Measurements from ENCODE around the gene NR2F2.
A peak's percentile ranks its signal among the peaks of the same experiment; 100 is the strongest.

The NR2F2 gene

GRCh38 chr15:96343113-96344059, 12.9 kb downstream of the NR2F2 start:
- DNase-seq (ENCODE audit: low spot score): no peak

DNA sequence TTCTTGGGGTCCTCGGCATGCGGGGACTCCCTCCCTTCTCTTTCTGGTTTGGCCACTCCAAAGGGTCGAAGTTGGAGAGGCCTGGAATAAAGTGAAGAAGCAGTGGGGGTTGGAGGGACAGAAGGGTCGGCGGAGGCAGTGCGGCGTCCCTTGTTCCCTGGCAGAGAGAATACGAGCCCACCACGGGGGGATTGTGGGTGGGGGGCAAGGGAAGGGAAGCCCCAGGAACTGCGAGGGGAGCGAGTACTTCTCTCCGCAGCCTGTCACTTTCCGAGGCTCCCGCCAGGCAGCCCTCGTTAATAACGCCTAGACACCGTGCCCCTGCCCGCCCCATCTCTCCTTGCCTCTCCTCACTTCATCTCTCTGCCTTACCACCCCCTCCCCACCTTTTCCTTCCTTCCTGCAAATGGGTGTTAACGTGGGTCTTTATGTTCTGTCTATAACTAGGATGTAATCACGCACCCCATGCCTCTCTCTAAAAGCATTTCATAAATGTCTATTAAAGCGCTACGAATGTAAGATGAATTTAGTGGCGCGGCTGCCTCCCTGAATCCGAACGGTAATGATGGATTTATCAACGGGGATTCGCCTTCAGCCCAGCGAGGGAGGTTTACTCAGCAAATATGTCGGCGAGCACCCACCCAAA, 13.7 kb downstream of the NR2F2 start:
- DNase-seq (ENCODE audit: low spot score): no peak

- no peak for DNase-seq (ENCODE audit: low spot score)
These were observed 14.4 kb downstream of the NR2F2 start for GRCh38 chr15:96344706-96345559.

DNA sequence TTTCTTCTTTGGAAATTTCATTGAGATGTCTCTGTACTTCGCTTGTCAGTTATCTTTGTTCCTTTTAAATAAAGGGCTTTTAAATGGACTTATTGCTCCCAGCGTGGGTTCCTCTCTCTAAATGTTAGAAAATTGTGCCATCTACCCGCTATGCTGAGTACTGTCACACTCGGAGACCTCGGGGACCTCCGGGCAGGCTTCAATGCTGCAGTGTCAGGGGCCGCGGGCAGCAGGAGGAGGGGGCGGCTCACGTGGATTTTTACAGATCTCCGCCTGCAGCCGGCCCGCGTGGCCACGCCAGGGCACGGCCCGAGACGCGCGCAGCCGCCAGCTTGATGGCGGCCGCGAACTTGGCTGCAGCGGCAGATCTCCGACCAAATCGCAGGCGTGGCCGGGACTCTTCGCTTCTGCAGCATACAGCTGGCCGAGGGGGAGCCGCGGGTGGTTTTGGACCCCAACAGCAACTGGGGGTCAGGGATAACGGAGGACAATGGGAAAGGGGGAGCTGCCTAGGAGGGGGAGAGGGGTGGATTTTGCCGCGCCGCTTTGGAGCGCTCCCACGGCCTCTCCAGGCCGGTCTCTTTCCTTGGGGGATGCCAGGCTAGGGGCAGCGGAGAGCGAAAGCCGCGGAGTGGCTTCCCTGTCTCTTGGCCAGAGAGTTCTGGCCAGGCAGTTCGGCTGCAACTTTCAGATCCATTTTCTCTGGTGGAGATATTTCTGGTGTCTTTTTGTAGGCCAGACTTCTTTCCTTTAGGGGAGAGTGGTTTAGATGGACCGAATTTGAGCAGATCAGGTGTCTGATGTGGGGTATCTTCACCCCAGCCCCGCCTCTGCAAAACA, 15.3 kb downstream of the NR2F2 start:
- DNase-seq (ENCODE audit: low spot score): peak; percentile 96

GRCh38 chr15:96346409-96346970, 16.0 kb downstream of the NR2F2 start:
- DNase-seq (ENCODE audit: low spot score): no peak

GRCh38 chr15:96347181-96348111, 16.9 kb downstream of the NR2F2 start:
- DNase-seq (ENCODE audit: low spot score): no peak

- no peak for DNase-seq (ENCODE audit: low spot score)
These were observed 17.9 kb downstream of the NR2F2 start for GRCh38 chr15:96348112-96349027.

DNA sequence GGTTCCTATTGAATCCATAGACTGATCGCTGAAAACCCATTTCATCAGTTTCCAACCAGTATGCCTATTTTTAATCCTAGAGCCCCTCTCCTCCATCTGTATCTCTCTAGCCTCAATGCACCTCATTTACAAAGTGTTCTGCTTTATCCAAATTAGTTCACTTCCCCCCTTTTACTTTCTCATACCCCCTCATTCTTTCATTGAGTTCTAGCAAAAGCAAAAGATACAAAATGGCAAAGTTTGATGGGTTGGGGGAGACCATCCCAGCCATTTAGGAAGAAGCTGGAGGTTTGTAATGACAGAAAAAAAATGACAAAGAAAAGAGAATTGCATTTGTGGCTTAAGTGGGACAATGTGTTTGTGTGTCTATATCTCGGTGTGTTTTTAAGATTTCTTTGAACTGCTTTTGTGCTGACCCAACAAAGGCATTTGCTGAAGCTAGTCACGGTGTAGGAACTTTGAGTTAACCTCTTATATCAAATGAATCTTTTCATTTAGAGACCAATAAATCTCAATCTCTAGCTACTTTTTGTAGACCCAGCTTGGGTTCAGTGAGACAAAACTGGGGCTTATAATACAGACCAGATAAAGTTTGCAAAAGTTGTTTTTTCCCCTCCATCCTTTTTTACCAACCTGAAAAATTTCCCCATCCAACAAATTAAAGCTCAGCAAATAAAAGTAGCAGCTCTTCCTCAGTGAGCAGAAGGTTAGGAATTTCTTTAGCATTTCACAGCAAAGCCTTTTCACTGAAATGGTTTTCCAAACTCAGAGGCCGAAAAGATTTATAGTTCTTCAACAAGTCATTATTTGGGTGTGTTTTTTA, 18.7 kb downstream of the NR2F2 start:
- no peak for DNase-seq (ENCODE audit: low spot score)

- DNase-seq (ENCODE audit: low spot score): no peak
These were observed 19.6 kb downstream of the NR2F2 start for GRCh38 chr15:96349857-96350720.

GRCh38 chr15:96350934-96351724, 20.6 kb downstream of the NR2F2 start:
- no peak for DNase-seq (ENCODE audit: low spot score)

DNA sequence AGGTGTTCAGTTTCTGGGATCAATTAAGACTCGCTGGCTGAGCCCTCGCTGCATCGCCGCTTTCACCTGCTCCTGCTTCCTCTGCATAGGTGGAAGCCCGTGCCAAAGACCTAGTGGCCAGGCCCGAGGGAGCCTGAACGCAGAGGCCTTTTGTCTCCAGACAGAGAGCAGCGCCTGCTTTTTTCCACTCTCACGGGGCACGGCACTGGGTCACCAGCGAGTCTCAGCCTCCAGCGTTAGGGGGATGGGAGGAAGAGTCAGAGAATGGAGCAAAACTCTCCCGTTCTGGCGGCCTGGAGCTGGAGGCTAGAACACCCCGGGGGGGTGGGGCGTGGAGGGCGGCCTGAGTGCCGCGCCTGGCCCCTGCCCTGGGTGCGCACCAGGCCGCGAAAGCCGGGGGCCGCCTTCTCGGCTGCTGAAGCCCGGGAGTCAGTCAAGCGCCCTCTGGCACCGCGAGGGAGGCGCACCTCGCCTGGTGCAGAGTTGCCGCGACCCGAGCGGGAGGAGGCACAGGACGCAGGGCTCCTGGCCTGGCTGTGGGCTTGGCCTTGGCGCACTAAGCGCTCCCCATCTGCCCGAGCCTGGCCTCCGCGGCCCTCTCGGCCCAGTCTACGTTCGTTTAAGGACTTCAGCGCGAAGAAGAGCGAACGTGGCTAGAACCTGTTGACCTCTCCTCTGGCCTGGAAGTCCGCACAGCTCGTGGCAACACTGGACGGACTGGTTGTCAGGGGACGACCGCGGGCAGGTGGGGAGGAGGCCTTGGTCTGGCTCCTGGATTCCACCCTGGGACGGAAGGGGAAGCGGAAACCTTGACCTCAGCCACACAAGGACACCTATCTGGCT, 21.5 kb downstream of the NR2F2 start:
- no peak for DNase-seq (ENCODE audit: low spot score)

DNA sequence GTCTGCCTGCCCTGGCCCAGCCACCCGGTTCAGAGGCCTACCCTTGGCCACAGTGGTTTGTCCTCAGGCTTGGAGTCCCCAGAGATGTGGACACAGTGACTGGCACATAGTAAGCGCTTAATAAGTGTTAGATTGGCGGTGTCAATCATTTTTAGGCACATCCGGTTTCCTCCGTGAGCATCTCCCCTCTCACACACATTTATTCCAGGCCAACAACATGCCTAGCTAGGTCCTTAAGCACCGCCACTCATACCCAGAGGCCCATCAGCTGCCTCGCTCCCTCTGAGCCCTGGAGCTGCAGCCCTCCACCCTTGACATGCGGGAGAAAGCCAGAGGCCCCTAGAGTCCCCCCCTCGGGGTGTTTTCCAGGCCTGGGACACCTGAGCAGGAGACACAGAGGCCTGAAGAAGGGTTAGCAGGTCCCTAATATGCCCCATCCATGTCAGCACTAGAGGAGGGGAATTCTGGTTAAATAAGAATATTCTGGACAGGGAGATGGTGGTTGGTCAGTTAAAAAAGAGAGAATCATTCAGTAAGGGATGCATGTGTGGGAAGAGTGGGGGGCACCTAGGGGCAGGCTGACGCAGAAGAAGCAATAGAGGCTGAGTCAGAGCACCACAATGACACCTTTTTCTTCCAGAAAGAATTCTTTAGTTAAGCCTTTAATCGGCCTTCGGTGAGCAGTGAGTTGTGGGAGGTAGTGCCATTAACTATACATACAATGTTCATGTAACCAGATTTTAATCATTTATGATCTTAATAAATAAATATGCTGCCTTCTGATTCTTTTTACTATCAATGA, 22.3 kb downstream of the NR2F2 start:
- no peak for DNase-seq (ENCODE audit: low spot score)

- no peak for DNase-seq (ENCODE audit: low spot score)
These were observed 23.0 kb downstream of the NR2F2 start for GRCh38 chr15:96353416-96353929.
